GM12878 (cell line): ENCODE results near the gene GPR119. TPM values are rescaled to one million over a fixed set of nuclear protein-coding genes. Genes with fewer than 3 reads are reported as not detected.

Experiments used
- ATAC-seq: fragments of 200-7000 bp; cut with Tn5 transposase; 3 replicates; pipeline ENCODE4 v1.9.1; 2020; ENCODE audit warnings: mild to moderate bottlenecking, moderate library complexity
- BruUV-seq: library from RNA; stranded (reverse); fragments of 400-500 nt; replicated peaks from 2 replicates; lab custom pipeline; 2021; lab: Mats Ljungman, UMichigan
- CTCF ChIA-PET: fragments of 300-600 bp; sonication (Branson Sonifier 250); formaldehyde crosslinking; extraction: SDS; loops from one replicate; lab custom pipeline; 2021; ENCODE audit warnings: inconsistent platforms; lab: Yijun Ruan, JAX
- POLR2A ChIA-PET: fragments of 350-600 bp; formaldehyde crosslinking; extraction: SDS; loops from one replicate; lab custom pipeline; 2021; ENCODE audit warnings: inconsistent platforms; lab: Charles Lee
- RAD21 ChIA-PET: fragments of 300-600 bp; sonication (Branson Sonifier 250); formaldehyde crosslinking; loops from one replicate; lab custom pipeline; 2023; ENCODE audit warnings: antibody characterized with exemption; ENCODE audit not compliant: unreplicated experiment; lab: Charles Lee
- SMC1A ChIA-PET: fragments of 300-600 bp; sonication (Branson Sonifier 250); formaldehyde crosslinking; loops from one replicate; lab custom pipeline; 2023; ENCODE audit not compliant: unreplicated experiment, uncharacterized antibody; lab: Charles Lee
- DNase-seq: peaks from one replicate; pipeline ENCODE4 v3.0.0-alpha.2; 2011; ENCODE audit warnings: low read depth, low spot score
- FAIRE-seq: peaks from 3 replicates; lab custom pipeline; 2011; peaks lifted over from hg19 to GRCh38; lab: Jason Lieb, UNC
- H2AFZ ChIP-seq: 2 replicates; pipeline ENCODE4 v1.6.0; 2011; ENCODE audit warnings: low read depth, low read length, control low read depth; ENCODE audit not compliant: control insufficient read depth
- H3K27ac ChIP-seq: 2 replicates; pipeline ENCODE4 v1.5.1; 2011; ENCODE audit warnings: control low read depth; ENCODE audit not compliant: control insufficient read depth, insufficient read depth
- H3K27me3 ChIP-seq, 2 experiments: replicated peaks in 1 of 2; 2 replicates each; pipeline versions ENCODE4 v1.6.0 to v1.6.1; 2011; ENCODE audit warnings: low read length in 1 of 2; ENCODE audit not compliant: control insufficient read depth in 2 of 2, insufficient read depth in 2 of 2
- H3K36me3 ChIP-seq, 2 experiments: 2 replicates each; pipeline ENCODE4 v1.5.1; 2011; ENCODE audit warnings: low read length in 1 of 2; ENCODE audit not compliant: control insufficient read depth in 2 of 2, insufficient read depth in 2 of 2
- H3K4me1 ChIP-seq: 2 replicates; pipeline ENCODE4 v1.6.1; 2011; ENCODE audit warnings: mild to moderate bottlenecking, low read length, moderate library complexity, mixed read lengths; ENCODE audit not compliant: control insufficient read depth, insufficient read depth
- H3K4me2 ChIP-seq: 2 replicates; pipeline ENCODE4 v1.6.0; 2011; ENCODE audit warnings: control low read depth; ENCODE audit not compliant: control insufficient read depth, insufficient read depth
- H3K4me3 ChIP-seq: fragments of 200-600 bp; sonication (generic); 2 replicates; pipeline ENCODE4 v1.5.1; 2016
- H3K79me2 ChIP-seq: 2 replicates; pipeline ENCODE4 v1.6.0; 2011; ENCODE audit warnings: low read length; ENCODE audit not compliant: control insufficient read depth, insufficient read depth
- H3K9ac ChIP-seq: 2 replicates; pipeline ENCODE4 v1.8.0; 2011; ENCODE audit warnings: low read length, control low read depth, mixed read lengths; ENCODE audit not compliant: control insufficient read depth, insufficient read depth
- H3K9me3 ChIP-seq: replicated peaks from 3 replicates; pipeline ENCODE4 v1.5.1; 2011; ENCODE audit warnings: mild to moderate bottlenecking, low read length; ENCODE audit not compliant: control insufficient read depth, insufficient read depth
- H4K20me1 ChIP-seq: 2 replicates; pipeline ENCODE4 v1.6.0; 2011; ENCODE audit not compliant: control insufficient read depth, insufficient read depth
- BMI1 ChIP-seq: fragments of 450-650 bp; IDR thresholded peaks from 2 replicates; pipeline ENCODE4 v1.6.1; 2016; ENCODE audit warnings: mild to moderate bottlenecking, moderate library complexity, borderline replicate concordance
- CBX5 ChIP-seq: sonication (generic); IDR thresholded peaks from 2 replicates; pipeline ENCODE4 v1.6.1; 2016; ENCODE audit warnings: low read depth, moderate library complexity, mild to moderate bottlenecking, inconsistent platforms
- E2F8 ChIP-seq: fragments of 450-650 bp; IDR thresholded peaks from 2 replicates; pipeline ENCODE4 v1.6.1; 2018; ENCODE audit warnings: mild to moderate bottlenecking, low read depth, moderate library complexity; ENCODE audit not compliant: partially characterized antibody
- IKZF1 ChIP-seq: fragments of 450-650 bp; conservative IDR thresholded peaks from 2 replicates; pipeline ENCODE4 v1.6.1; 2017; ENCODE audit warnings: antibody characterized with exemption, mild to moderate bottlenecking
- MLLT1 ChIP-seq: fragments of 450-650 bp; IDR thresholded peaks from 2 replicates; pipeline ENCODE4 v1.6.1; 2016; ENCODE audit warnings: mild to moderate bottlenecking
- SKIL ChIP-seq: fragments of 450-650 bp; IDR thresholded peaks from 2 replicates; pipeline ENCODE4 v1.6.1; 2017; ENCODE audit warnings: mild to moderate bottlenecking, low read depth, inconsistent platforms; ENCODE audit not compliant: poor library complexity, severe bottlenecking
- SUZ12 ChIP-seq: fragments of 200-600 bp; sonication (generic); IDR thresholded peaks from one replicate; pipeline ENCODE4 v1.6.1; 2018; ENCODE audit warnings: antibody characterized with exemption, mild to moderate bottlenecking; ENCODE audit not compliant: unreplicated experiment
- WGBS: methylation state at CpG from one replicate; pipeline ENCODE4 v1.1.6; 2016; ENCODE audit warnings: low lambda C conversion rate; ENCODE audit not compliant: insufficient replicate concordance, insufficient coverage; ENCODE audit errors: missing lambda C conversion rate; 5-methylcytosine and 5-hydroxymethylcytosine counted together
- in situ Hi-C: fragments of 300-500 bp; cut with MboI; formaldehyde crosslinking; loops from 9 replicates; pipeline ENCODE4 v1.14.3; 2018; ENCODE audit warnings: mixed read lengths
- intact Hi-C: fragments of 100-400 bp; cut with micrococcal nuclease; formaldehyde crosslinking; loops from one replicate; pipeline ENCODE4 v1.14.2; 2022; ENCODE audit not compliant: unreplicated experiment
- polyA plus RNA-seq, 11 experiments: library from polyadenylated mRNA; depleted of rRNA in 4 of 11; unstranded in 6 of 11; stranded (reverse) in 5 of 11; fragments of >200 nt; fragmentation: Nextera tagmentation in 4 of 11; fragmentation: Illumina TruSeq in 1 of 11; extraction: Ambion mirVana in 4 of 11; extraction: Trizol in 1 of 11; gene quantifications; 1 replicate in 1 of 11; 2 replicates in 10 of 11; pipeline versions ENCODE4 v1.2.1 to v1.2.3, GENCODE V29; 2011 to 2016; ENCODE audit warnings: inconsistent platforms in 2 of 11, missing spikeins in 2 of 11, low read depth in 1 of 11
- total RNA-seq, 4 experiments: library from RNA; depleted of rRNA in 3 of 4; stranded (reverse); fragments of >200 nt in 3 of 4; fragmentation: Illumina TruSeq in 1 of 4; extraction: Trizol in 1 of 4; gene quantifications; 2 replicates each; pipeline versions ENCODE4 v1.2.1 to v1.2.3, GENCODE V29; 2013 to 2021

GPR119 gene
- total and polyA plus RNA-seq, 10 of the 15 experiments (the other 5 are each of a cell fraction or from before 2014, with no cell fraction given), result not detected

- no peak overlapping the region for H2AFZ ChIP-seq
- no peaks in the 10 kb centered on the region for H3K36me3 ChIP-seq
- no peaks in the 10 kb centered on the region for H3K4me1 ChIP-seq
- no peak overlapping the region for H3K27ac ChIP-seq
- H3K27me3 ChIP-seq, result peaks cover 0 to 2% of the 10 kb centered on the region in 2 experiments; a peak in 1 of 4 replicates
- RAD21 ChIA-PET, result interaction anchor here (0.6 kb wide), 1 partner anchor 356 kb away, joined by 3 read pairs; no protein-coding TSS in a partner anchor
- FAIRE-seq, result no peak
- intact Hi-C loops, result no loop called here
- no peaks in the 10 kb centered on the region for H3K9me3 ChIP-seq
- no peaks in the 10 kb centered on the region for H4K20me1 ChIP-seq
- no peaks in the 10 kb centered on the region for H3K79me2 ChIP-seq
- BruUV-seq, result no TSS peak
- no peak overlapping the region for H3K4me2 ChIP-seq
- 38% methylated on average over 5 of the region's 5 CpGs for WGBS
- CTCF ChIA-PET, result interaction anchor here (0.9 to 1.1 kb wide), 2 partner anchors 9 to 531 kb away, joined by 3 to 4 read pairs; no protein-coding TSS in a partner anchor
- ATAC-seq, result no peak
- in situ Hi-C loops, result no loop called here
- TF ChIP-seq CBX5, result no peak
- no peak for TF ChIP-seq E2F8
- SMC1A ChIA-PET, result no interaction called here
- no peak overlapping the region for H3K4me3 ChIP-seq
- H3K9ac ChIP-seq, result no peak overlapping the region
- no peak for DNase-seq
- POLR2A ChIA-PET, result no interaction called here
Measured at GRCh38 chrX:130386408-130386808, 934 bp upstream of the GPR119 start.

GRCh38 chrX:130378024-130378669 lies 7.3 kb downstream of the GPR119 start:
- Histone ChIP-seq H3K9ac (no peak overlapping the region), H3K79me2 (no peaks in the 10 kb centered on the region), H3K4me2 (no peak overlapping the region), H3K9me3 (no peaks in the 10 kb centered on the region), H3K27ac (no peak overlapping the region), H3K4me1 (no peaks in the 10 kb centered on the region), H3K36me3 (no peaks in the 10 kb centered on the region), H4K20me1 (no peaks in the 10 kb centered on the region), H3K27me3 (no peaks in the 10 kb centered on the region), H3K4me3 (no peak overlapping the region), H2AFZ (no peak overlapping the region)
- CTCF ChIA-PET, result no interaction called here
- ATAC-seq (no peak), FAIRE-seq (no peak), DNase-seq (no peak)
- no TSS peak for BruUV-seq
- in situ Hi-C loops, result no loop called here
- intact Hi-C loops, result no loop called here
- WGBS, result 24% methylated on average over 5 of the region's 5 CpGs
- RAD21 ChIA-PET, result no interaction called here
- POLR2A ChIA-PET, result no interaction called here
- SMC1A ChIA-PET, result interaction anchor here (0.8 kb wide), 1 partner anchor 17 kb away, joined by 3 read pairs; no protein-coding TSS in a partner anchor
- TF ChIP-seq MLLT1 (no peak), SKIL (no peak), SUZ12 (no peak), BMI1 (no peak), IKZF1 (no peak)
